ENCODE measurements around the gene APLNR.

DNA sequence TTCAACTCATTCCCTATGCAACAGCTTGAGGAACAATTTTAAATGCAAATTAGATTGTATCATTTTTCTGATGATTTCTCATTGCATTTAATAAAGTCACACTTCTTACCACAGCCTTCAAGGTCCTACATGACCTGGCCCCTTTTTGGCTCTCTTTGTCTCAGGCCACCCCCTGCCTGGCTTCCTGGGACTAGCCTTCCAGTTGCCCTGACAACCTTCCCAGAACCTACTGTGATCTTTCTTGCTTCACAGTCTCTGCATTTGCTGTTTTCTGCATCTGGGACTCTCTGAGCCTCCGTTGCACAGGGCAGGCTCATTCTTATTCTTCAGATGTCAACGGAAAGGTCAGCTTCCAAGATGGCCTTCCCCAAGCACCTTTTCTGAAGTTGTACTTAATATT lies 12.9 kb downstream of the APLNR start:
- TF ChIP-seq, protein P1, sequence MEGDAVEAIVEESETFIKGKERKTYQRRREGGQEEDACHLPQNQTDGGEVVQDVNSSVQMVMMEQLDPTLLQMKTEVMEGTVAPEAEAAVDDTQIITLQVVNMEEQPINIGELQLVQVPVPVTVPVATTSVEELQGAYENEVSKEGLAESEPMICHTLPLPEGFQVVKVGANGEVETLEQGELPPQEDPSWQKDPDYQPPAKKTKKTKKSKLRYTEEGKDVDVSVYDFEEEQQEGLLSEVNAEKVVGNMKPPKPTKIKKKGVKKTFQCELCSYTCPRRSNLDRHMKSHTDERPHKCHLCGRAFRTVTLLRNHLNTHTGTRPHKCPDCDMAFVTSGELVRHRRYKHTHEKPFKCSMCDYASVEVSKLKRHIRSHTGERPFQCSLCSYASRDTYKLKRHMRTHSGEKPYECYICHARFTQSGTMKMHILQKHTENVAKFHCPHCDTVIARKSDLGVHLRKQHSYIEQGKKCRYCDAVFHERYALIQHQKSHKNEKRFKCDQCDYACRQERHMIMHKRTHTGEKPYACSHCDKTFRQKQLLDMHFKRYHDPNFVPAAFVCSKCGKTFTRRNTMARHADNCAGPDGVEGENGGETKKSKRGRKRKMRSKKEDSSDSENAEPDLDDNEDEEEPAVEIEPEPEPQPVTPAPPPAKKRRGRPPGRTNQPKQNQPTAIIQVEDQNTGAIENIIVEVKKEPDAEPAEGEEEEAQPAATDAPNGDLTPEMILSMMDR (conservative IDR thresholded peaks at IDR 0.05 in 1 of 2, IDR thresholded peaks at IDR 0.05 in 1 of 2; ENCODE audit: extremely low read depth in 1 of 2, insufficient read depth in 1 of 2, low read depth in 1 of 2, low read length in 2 of 2), result no peak
- TF ChIP-seq EZH2 (IDR thresholded peaks at IDR 0.05; ENCODE audit: borderline replicate concordance, low read length), result no peak

Data from mammary epithelial cell (primary cell).